ENCODE measurements around the gene TRAPPC14. TPM values are rescaled to one million over a fixed set of nuclear protein-coding genes. Genes with fewer than 3 reads are reported as not detected.
A peak's percentile ranks its signal among the peaks of the same experiment; 100 is the strongest.

TRAPPC14 gene
- total RNA-seq, 1 donor from 2014 or later = 65.3 TPM

GRCh38 chr7:100119970-100120732 lies 38.4 kb downstream of the TRAPPC14 start:
- Mint-ChIP-seq H3K4me1 (peaks cover 39% of the 10 kb centered on the region), H3K9me3 (no peaks in the 10 kb centered on the region), H3K36me3 (ENCODE audit: low read depth) (peaks cover 14% of the 10 kb centered on the region), H3K27me3 (no peaks in the 10 kb centered on the region), H3K4me3 (peak overlapping the region; percentile 98), H3K27ac (peak overlapping the region; percentile 99)
- intact Hi-C loops (cut with micrococcal nuclease) = loop anchor here (1.0 to 2.0 kb wide), 4 partner anchors 7 to 201 kb away; partner anchors contain the start of genes AP4M1, MCM7 and TRIM4
- ChIA-PET POLR2A (interaction anchor here (0.9 to 1.9 kb wide), 4 partner anchors 19 to 57 kb away, joined by 3 to 17 read pairs (median 4); partner anchors contain the start of genes AP4M1, GPC2, MCM7 and STAG3), CTCF (interaction anchor here (0.7 kb wide), 1 partner anchor 11 kb away, joined by 3 read pairs; no protein-coding TSS in a partner anchor)
- no peak for DNase-seq
- TF ChIP-seq, protein P1, sequence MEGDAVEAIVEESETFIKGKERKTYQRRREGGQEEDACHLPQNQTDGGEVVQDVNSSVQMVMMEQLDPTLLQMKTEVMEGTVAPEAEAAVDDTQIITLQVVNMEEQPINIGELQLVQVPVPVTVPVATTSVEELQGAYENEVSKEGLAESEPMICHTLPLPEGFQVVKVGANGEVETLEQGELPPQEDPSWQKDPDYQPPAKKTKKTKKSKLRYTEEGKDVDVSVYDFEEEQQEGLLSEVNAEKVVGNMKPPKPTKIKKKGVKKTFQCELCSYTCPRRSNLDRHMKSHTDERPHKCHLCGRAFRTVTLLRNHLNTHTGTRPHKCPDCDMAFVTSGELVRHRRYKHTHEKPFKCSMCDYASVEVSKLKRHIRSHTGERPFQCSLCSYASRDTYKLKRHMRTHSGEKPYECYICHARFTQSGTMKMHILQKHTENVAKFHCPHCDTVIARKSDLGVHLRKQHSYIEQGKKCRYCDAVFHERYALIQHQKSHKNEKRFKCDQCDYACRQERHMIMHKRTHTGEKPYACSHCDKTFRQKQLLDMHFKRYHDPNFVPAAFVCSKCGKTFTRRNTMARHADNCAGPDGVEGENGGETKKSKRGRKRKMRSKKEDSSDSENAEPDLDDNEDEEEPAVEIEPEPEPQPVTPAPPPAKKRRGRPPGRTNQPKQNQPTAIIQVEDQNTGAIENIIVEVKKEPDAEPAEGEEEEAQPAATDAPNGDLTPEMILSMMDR (IDR thresholded peaks at IDR 0.05) = no peak
- peak; percentile 43 for ATAC-seq (ENCODE audit: low read depth)

DNA sequence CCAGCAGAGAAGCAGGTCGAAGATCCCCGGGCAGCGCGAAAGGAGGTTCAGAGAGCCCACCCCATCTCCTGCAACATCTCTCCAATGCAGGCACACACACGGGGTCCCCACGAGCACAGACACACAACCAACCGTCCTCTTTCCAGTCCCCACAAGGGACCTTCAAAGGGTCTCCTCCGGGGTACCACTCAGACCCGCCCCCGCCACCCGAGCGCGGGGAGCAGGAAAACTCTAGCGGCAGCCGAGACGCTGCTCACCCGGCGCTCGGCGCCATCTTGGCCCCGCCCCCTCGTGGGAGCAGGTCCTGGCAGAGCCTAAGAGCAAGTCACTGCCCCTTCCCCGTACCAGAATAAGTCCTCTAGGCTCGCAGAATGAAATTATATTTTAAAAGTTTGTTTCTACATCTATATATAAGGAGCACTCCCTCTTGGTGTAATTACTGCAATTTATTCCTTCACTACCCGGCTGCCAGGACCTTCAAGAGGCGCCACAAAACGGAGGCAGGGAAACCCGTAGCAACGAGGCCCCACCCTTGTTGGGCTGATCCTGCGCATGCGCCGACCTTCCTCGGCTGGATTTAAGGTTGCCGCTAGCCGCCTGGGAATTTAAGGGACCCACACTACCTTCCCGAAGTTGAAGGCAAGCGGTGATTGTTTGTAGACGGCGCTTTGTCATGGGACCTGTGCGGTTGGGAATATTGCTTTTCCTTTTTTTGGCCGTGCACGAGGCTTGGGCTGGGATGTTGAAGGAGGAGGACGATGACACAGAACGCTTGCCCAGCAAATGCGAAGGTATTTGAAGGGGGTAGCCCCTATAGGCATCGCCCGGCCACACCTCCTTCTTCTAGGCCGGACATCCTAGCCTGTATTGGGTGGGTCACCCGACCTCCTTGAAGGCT lies 39.2 kb downstream of the TRAPPC14 start, which contains the start of the genes CNPY4 and TAF6:
Gene CNPY4, plus strand, starts transcription at position 563 of the 898 bp plus-strand sequence. Its CDS starts 111 bp downstream, at position 674.
Gene TAF6, minus strand, starts transcription at position 287 of the 898 bp plus-strand sequence. CDS start 5,149 bp downstream, outside the sequence.
- intact Hi-C loops (cut with micrococcal nuclease) = loop anchor here (1.0 to 2.0 kb wide), 4 partner anchors 8 to 201 kb away; partner anchors contain the start of genes AP4M1, MCM7 and TRIM4
- TF ChIP-seq, protein P1 (IDR thresholded peaks at IDR 0.05) = no peak
- DNase-seq (peak; percentile 88), ATAC-seq (ENCODE audit: low read depth) (peak; percentile 86)
- ChIA-PET POLR2A (interaction anchor here (0.9 to 1.9 kb wide), 3 partner anchors 18 to 58 kb away, joined by 3 to 17 read pairs (median 4); partner anchors contain the start of genes AP4M1, GPC2, MCM7 and STAG3), CTCF (interaction anchor here (0.7 kb wide), 1 partner anchor 12 kb away, joined by 3 read pairs; no protein-coding TSS in a partner anchor)
- peaks cover 11% of the 10 kb centered on the region for H3K36me3 Mint-ChIP-seq (ENCODE audit: low read depth)
- H3K27ac Mint-ChIP-seq = peak within 1 kb of the TSS; percentile 99
- H3K9me3 Mint-ChIP-seq = no peaks in the 10 kb centered on the region
- peak within 1 kb of the TSS; percentile 98 for H3K4me3 Mint-ChIP-seq
- H3K4me1 Mint-ChIP-seq = peaks cover 31% of the 10 kb centered on the region
- H3K27me3 Mint-ChIP-seq = no peaks in the 10 kb centered on the region

DNA sequence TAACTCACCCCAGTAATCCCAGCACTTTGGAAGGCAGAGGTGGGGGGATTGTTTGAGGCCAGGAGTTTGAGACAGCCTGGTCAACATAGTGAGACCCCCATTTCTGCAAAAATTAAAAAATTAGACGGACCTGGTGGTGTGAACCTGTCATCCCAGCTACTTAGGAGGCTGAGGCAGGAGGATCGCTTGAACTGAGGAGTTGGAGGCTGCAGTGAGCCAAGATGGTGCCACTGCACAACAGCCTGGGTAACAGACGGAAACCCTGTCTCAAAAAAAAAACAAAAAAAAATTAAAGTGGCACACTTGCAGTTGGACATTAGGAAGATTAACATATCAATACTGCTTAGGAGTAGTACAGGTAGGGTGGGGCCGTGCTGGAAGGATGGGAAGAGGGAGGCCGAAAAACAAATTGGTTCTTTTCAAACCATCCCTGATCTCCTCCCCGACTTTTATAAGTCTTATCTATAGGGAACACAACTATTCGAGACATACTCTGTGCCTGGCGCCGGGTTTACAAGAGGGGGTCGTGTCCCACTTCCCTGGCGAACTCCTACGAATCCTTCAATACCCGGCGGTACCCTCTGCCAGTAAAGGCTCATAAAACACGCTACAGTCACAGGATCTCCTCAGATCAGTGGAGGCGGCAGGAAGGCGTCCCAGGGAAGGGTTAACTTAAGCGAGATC lies 40.0 kb downstream of the TRAPPC14 start:
- ChIA-PET CTCF (no interaction called here), POLR2A (no interaction called here)
- H3K27ac Mint-ChIP-seq = peak overlapping the region; percentile 99
- H3K36me3 Mint-ChIP-seq (ENCODE audit: low read depth) = peaks cover 16% of the 10 kb centered on the region
- ATAC-seq (ENCODE audit: low read depth) (no peak), DNase-seq (no peak)
- TF ChIP-seq, protein P1 (IDR thresholded peaks at IDR 0.05) = no peak
- intact Hi-C loops (cut with micrococcal nuclease) = loop anchor here (1.0 to 2.0 kb wide), 4 partner anchors 9 to 200 kb away; partner anchors contain the start of genes AP4M1, MCM7 and TRIM4
- H3K27me3 Mint-ChIP-seq = no peaks in the 10 kb centered on the region
- peaks cover 29% of the 10 kb centered on the region for H3K4me1 Mint-ChIP-seq
- no peaks in the 10 kb centered on the region for H3K9me3 Mint-ChIP-seq
- H3K4me3 Mint-ChIP-seq = peak overlapping the region; percentile 98

- CTCF ChIA-PET = interaction anchor here (1.6 kb wide), 1 partner anchor 11 kb away, joined by 3 read pairs; the partner anchor contains the start of gene MBLAC1
- Mint-ChIP-seq H3K27ac (no peak overlapping the region), H3K4me3 (no peak overlapping the region), H3K4me1 (peaks cover 19% of the 10 kb centered on the region), H3K9me3 (no peaks in the 10 kb centered on the region), H3K36me3 (ENCODE audit: low read depth) (peaks cover 48% of the 10 kb centered on the region), H3K27me3 (no peaks in the 10 kb centered on the region)
- TF ChIP-seq, protein P1 (IDR thresholded peaks at IDR 0.05) = no peak
- ATAC-seq (ENCODE audit: low read depth) (no peak), DNase-seq (no peak)
- POLR2A ChIA-PET = interaction anchor here (0.7 kb wide), 1 partner anchor 267 kb away, joined by 3 read pairs; no protein-coding TSS in a partner anchor
- intact Hi-C loops (cut with micrococcal nuclease) = no loop called here
Measured at GRCh38 chr7:100115026-100115425, 43.5 kb downstream of the TRAPPC14 start.

All from activated B cell treated with CpG ODN at 0.5 μM for 24 hours (primary cell).